K562 (cell line): ENCODE results near the gene PMVK. TPM values are rescaled to one million over a fixed set of nuclear protein-coding genes. Genes with fewer than 3 reads are reported as not detected.

ENCODE experiments used
- CHD4 ChIP-seq: fragments of 200-600 bp; sonication (generic); IDR thresholded peaks from 3 replicates; pipeline ENCODE4 v1.6.1; 2012; ENCODE audit warnings: low read depth, mild to moderate bottlenecking, mixed read lengths, low read length, inconsistent platforms; ENCODE audit not compliant: insufficient read depth, insufficient replicate concordance, poor library complexity, severe bottlenecking
- E2F5 ChIP-seq: sonication (generic); formaldehyde crosslinking; IDR thresholded peaks from 2 replicates; pipeline ENCODE4 v1.8.0; 2022; ENCODE audit warnings: mild to moderate bottlenecking, missing genetic modification reagents
- FOXJ3 ChIP-seq: sonication (generic); formaldehyde crosslinking; IDR thresholded peaks from 2 replicates; pipeline ENCODE4 v1.4.0; 2020; ENCODE audit warnings: mild to moderate bottlenecking, missing genetic modification reagents
- LARP7 ChIP-seq: fragments of 450-650 bp; IDR thresholded peaks from 2 replicates; pipeline ENCODE4 v1.6.1; 2016
- POLR2AphosphoS2 ChIP-seq: IDR thresholded peaks from 2 replicates; pipeline ENCODE4 v1.6.1; 2012; ENCODE audit warnings: low read length, improper control_type of control experiment
- POLR2B ChIP-seq: fragments of 450-650 bp; IDR thresholded peaks from 2 replicates; pipeline ENCODE4 v1.6.1; 2018; ENCODE audit warnings: low read depth; ENCODE audit not compliant: partially characterized antibody
- RBFOX2 ChIP-seq: fragments of 200-400 bp; formaldehyde crosslinking; IDR thresholded peaks from 2 replicates; pipeline ENCODE4 v1.6.1; 2017; ENCODE audit warnings: low read depth, mild to moderate bottlenecking, low read length, moderate library complexity
- REST ChIP-seq, 2 experiments: fragments of 450-650 bp; formaldehyde crosslinking in 1 of 2; IDR thresholded peaks; 2 replicates each; pipeline versions ENCODE4 v1.4.0 to v1.6.1; 2014 to 2020; ENCODE audit warnings: mild to moderate bottlenecking in 2 of 2, borderline replicate concordance in 1 of 2, low read depth in 1 of 2
- XRCC4 ChIP-seq: IDR thresholded peaks from one replicate; pipeline ENCODE4 v1.6.1; 2011; ENCODE audit not compliant: insufficient read depth, insufficient read length; ENCODE audit errors: extremely low read depth
- ZEB2 ChIP-seq: fragments of 450-650 bp; IDR thresholded peaks from 2 replicates; pipeline ENCODE4 v1.6.1; 2016
- ZMIZ1 ChIP-seq, 2 experiments: fragments of 150-350 bp in 1 of 2; IDR thresholded peaks; 2 replicates each; pipeline ENCODE4 v1.6.1; 2012 to 2016; ENCODE audit warnings: low read depth in 2 of 2, low read length in 2 of 2, mild to moderate bottlenecking in 1 of 2, moderate library complexity in 1 of 2
- ZNF280A ChIP-seq: fragments of 450-650 bp; IDR thresholded peaks from 2 replicates; pipeline ENCODE4 v1.6.1; 2018; ENCODE audit warnings: mild to moderate bottlenecking, low read depth; ENCODE audit not compliant: partially characterized antibody
- polyA plus RNA-seq, 8 experiments: library from polyadenylated mRNA; depleted of rRNA in 4 of 8; stranded (reverse) in 5 of 8; unstranded in 3 of 8; fragments of >200 nt; fragmentation: Nextera tagmentation in 2 of 8; fragmentation: Illumina TruSeq in 1 of 8; extraction: Ambion mirVana in 2 of 8; extraction: Trizol in 1 of 8; gene quantifications; 2 replicates each; pipeline versions ENCODE4 v1.2.1 to v1.2.3, GENCODE V29; 2011 to 2014; ENCODE audit warnings: inconsistent platforms in 1 of 8, missing spikeins in 1 of 8
- total RNA-seq, 7 experiments: library from RNA; depleted of rRNA in 6 of 7; stranded (reverse); fragments of >200 nt in 6 of 7; fragmentation: Illumina TruSeq in 2 of 7; extraction: Trizol in 2 of 7; gene quantifications; 2 replicates each; pipeline versions ENCODE4 v1.2.1 to v1.2.3, GENCODE V29; 2011 to 2021; ENCODE audit warnings: low replicate concordance in 1 of 7

PMVK gene
- total and polyA plus RNA-seq, 9 of the 15 experiments (the other 6 are each of a cell fraction or from before 2014, with no cell fraction given), result 1.1 to 15.3 (median 6.3) TPM

- TF ChIP-seq FOXJ3 (no peak), E2F5 (CRISPR knock-in tag) (no peak), CHD4 (no peak), ZNF280A (no peak), POLR2AphosphoS2 (peak; percentile 44), XRCC4 (no peak), POLR2B (peak; percentile 91), REST (IDR thresholded peaks at IDR 0.05; ENCODE audit: borderline replicate concordance) (no peak; the same call in 1 of the 2 replicates), REST (CRISPR knock-in tag; IDR thresholded peaks at IDR 0.05; ENCODE audit: low read depth) (no peak), ZMIZ1 (IDR thresholded peaks at IDR 0.05; ENCODE audit: low read depth in 2 of 2, low read length in 2 of 2) (no peak), ZEB2 (no peak; the same call in 1 of the 2 replicates), LARP7 (0 out of 2 replicates have a peak, but pooled peaks have one; percentile 14), RBFOX2 (no peak)
These were observed 37.0 kb upstream of the PMVK start (continued) for GRCh38 chr1:154973344-154974101.
